Measurements from ENCODE around the gene BRD7. TPM values are rescaled to one million over a fixed set of nuclear protein-coding genes. Genes with fewer than 3 reads are reported as not detected.

Gene BRD7
- total RNA-seq, 2 experiments from 2014 or later, result 76.2 to 93.4 TPM

- ChIA-PET CTCF (interaction anchor here (1.0 to 3.9 kb wide), 4 partner anchors 14 to 85 kb away, joined by 3 to 25 read pairs (median 4); no protein-coding TSS in a partner anchor), POLR2A (interaction anchor here (16.4 to 19.3 kb wide), 2 partner anchors 4 to 9 kb away, joined by 215 read pairs; partner anchors contain the start of gene ADCY7)
- Mint-ChIP-seq H3K36me3 (ENCODE audit: low read depth) (peaks cover 35% of the 10 kb centered on the region), H3K9me3 (peaks cover under 1% of the 10 kb centered on the region), H3K27ac (peak overlapping the region; percentile 100), H3K4me3 (no peak overlapping the region), H3K4me1 (ENCODE audit: low read depth) (peaks cover 86% of the 10 kb centered on the region), H3K27me3 (no peaks in the 10 kb centered on the region)
- TF ChIP-seq CTCF (IDR thresholded peaks at IDR 0.05), result no peak
- intact Hi-C loops (cut with micrococcal nuclease), result no loop called here
- DNase-seq (no peak), ATAC-seq (no peak)
Measured at GRCh38 chr16:50272111-50272571, 96.6 kb downstream of the BRD7 start.

GRCh38 chr16:50271148-50272041 lies 97.4 kb downstream of the BRD7 start:
- H3K27me3 Mint-ChIP-seq, result no peaks in the 10 kb centered on the region
- DNase-seq, result no peak
- H3K36me3 Mint-ChIP-seq (ENCODE audit: low read depth), result peaks cover 29% of the 10 kb centered on the region
- no peak for TF ChIP-seq CTCF (IDR thresholded peaks at IDR 0.05)
- H3K9me3 Mint-ChIP-seq, result no peaks in the 10 kb centered on the region
- intact Hi-C loops (cut with micrococcal nuclease), result no loop called here
- H3K4me1 Mint-ChIP-seq (ENCODE audit: low read depth), result peaks cover 79% of the 10 kb centered on the region
- no peak for ATAC-seq
- peak overlapping the region; percentile 73 for H3K27ac Mint-ChIP-seq
- ChIA-PET POLR2A (interaction anchor here (0.6 to 16.4 kb wide), 3 partner anchors 10 to 247 kb away, joined by 3 to 215 read pairs (median 3); no protein-coding TSS in a partner anchor), CTCF (interaction anchor here (1.3 kb wide), 1 partner anchor 83 kb away, joined by 6 read pairs; no protein-coding TSS in a partner anchor)
- no peak overlapping the region for H3K4me3 Mint-ChIP-seq

- ATAC-seq, result no peak
- Mint-ChIP-seq H3K9me3 (no peaks in the 10 kb centered on the region), H3K36me3 (ENCODE audit: low read depth) (peaks cover 29% of the 10 kb centered on the region), H3K27me3 (no peaks in the 10 kb centered on the region), H3K4me1 (ENCODE audit: low read depth) (peaks cover 80% of the 10 kb centered on the region), H3K4me3 (no peak overlapping the region), H3K27ac (peak overlapping the region; percentile 95)
- no peak for DNase-seq
- POLR2A ChIA-PET, result interaction anchor here (0.6 to 16.4 kb wide), 3 partner anchors 11 to 246 kb away, joined by 3 to 215 read pairs (median 3); no protein-coding TSS in a partner anchor
- TF ChIP-seq CTCF (IDR thresholded peaks at IDR 0.05), result no peak
- CTCF ChIA-PET, result interaction anchor here (1.3 kb wide), 1 partner anchor 84 kb away, joined by 6 read pairs; no protein-coding TSS in a partner anchor
- intact Hi-C loops (cut with micrococcal nuclease), result no loop called here
Measured at GRCh38 chr16:50270510-50271147, 98.2 kb downstream of the BRD7 start.

- DNase-seq (peak; percentile 58), ATAC-seq (no peak)
- CTCF ChIA-PET, result interaction anchor here (1.3 to 1.6 kb wide), 2 partner anchors 56 to 85 kb away, joined by 5 to 6 read pairs; no protein-coding TSS in a partner anchor
- POLR2A ChIA-PET, result interaction anchor here (1.3 to 16.4 kb wide), 3 partner anchors 12 to 245 kb away, joined by 3 to 215 read pairs (median 3); no protein-coding TSS in a partner anchor
- intact Hi-C loops (cut with micrococcal nuclease), result no loop called here
- H3K4me1 Mint-ChIP-seq (ENCODE audit: low read depth), result peaks cover 81% of the 10 kb centered on the region
- TF ChIP-seq CTCF (IDR thresholded peaks at IDR 0.05), result no peak
- H3K36me3 Mint-ChIP-seq (ENCODE audit: low read depth), result peaks cover 26% of the 10 kb centered on the region
- H3K9me3 Mint-ChIP-seq, result no peaks in the 10 kb centered on the region
- peak overlapping the region; percentile 84 for H3K4me3 Mint-ChIP-seq
- peak overlapping the region; percentile 95 for H3K27ac Mint-ChIP-seq
- H3K27me3 Mint-ChIP-seq, result no peaks in the 10 kb centered on the region
Measured at GRCh38 chr16:50269769-50270509, 98.8 kb downstream of the BRD7 start.
